WTC11 (cell line): ENCODE results near the gene GOLGA6C.
"Not testable (repeated sequence)": the region's sequence is repeated elsewhere in the genome, so short reads cannot be mapped to it uniquely, and the experiment has no call there.

Source experiments
- CREB1 ChIP-seq: sonication (generic); formaldehyde crosslinking; IDR thresholded peaks from 2 replicates; pipeline ENCODE4 v1.8.0; 2023; ENCODE audit warnings: mild to moderate bottlenecking, missing genetic modification reagents
- ELF4 ChIP-seq: sonication (generic); formaldehyde crosslinking; IDR thresholded peaks from 2 replicates; pipeline ENCODE4 v1.8.1; 2022; ENCODE audit warnings: low read depth, mild to moderate bottlenecking, moderate library complexity, missing genetic modification reagents
- FOXP1 ChIP-seq: sonication (generic); formaldehyde crosslinking; IDR thresholded peaks from 2 replicates; pipeline ENCODE4 v1.8.0; 2022; ENCODE audit warnings: missing genetic modification reagents, mild to moderate bottlenecking, moderate library complexity, borderline replicate concordance
- MYBL2 ChIP-seq: sonication (generic); formaldehyde crosslinking; IDR thresholded peaks from 2 replicates; pipeline ENCODE4 v1.8.1; 2023; ENCODE audit warnings: mild to moderate bottlenecking, moderate library complexity, missing genetic modification reagents
- ZNF138 ChIP-seq: sonication (generic); formaldehyde crosslinking; conservative IDR thresholded peaks from 2 replicates; pipeline ENCODE4 v1.8.1; 2022; ENCODE audit warnings: mild to moderate bottlenecking, moderate library complexity, missing genetic modification reagents
- TF ChIP-seq, protein P1 (sequence below): fragments of 200-600 bp; IDR thresholded peaks from 2 replicates; pipeline ENCODE4 v1.8.0; 2022; ENCODE audit warnings: antibody characterized with exemption
- TF ChIP-seq, protein P2 (sequence below): sonication (generic); formaldehyde crosslinking; IDR thresholded peaks from 2 replicates; pipeline ENCODE4 v1.8.0; 2022; ENCODE audit warnings: mild to moderate bottlenecking, missing genetic modification reagents
- TF ChIP-seq, protein P3 (sequence below): sonication (generic); formaldehyde crosslinking; IDR thresholded peaks from 2 replicates; pipeline ENCODE4 v1.8.0; 2022; ENCODE audit warnings: mild to moderate bottlenecking, missing genetic modification reagents
- TF ChIP-seq, protein P4 (sequence below): sonication (generic); formaldehyde crosslinking; IDR thresholded peaks from 2 replicates; pipeline ENCODE4 v1.8.0; 2022; ENCODE audit warnings: mild to moderate bottlenecking, missing genetic modification reagents

DNA sequence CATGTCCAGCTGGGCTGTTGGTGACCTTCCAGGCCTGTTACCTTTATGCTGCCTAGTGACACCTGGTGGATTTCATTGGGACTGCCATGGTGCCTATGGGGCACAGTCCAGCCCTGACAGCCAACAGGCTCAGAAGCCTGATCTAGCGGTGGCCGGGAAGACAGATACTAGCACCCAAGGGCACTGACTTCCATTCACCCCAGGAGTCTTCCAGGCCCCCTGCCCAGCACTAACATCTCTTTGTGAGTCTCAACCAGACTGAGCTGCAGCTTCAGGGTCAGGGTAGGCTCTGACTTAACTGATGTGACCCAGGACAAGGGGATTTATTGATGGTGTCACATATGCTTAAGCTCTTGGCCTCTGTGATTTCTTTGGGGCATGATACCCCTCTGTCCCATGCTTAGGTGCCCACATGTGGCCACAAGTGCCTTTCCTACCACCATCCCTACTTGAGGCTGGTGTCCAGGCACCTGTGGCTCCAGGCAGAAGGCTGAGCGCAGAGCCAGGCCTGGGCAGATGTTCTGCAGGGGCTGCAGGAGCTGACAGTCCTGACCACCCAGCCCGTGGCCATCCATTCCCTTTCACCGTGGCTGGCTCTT lies 16.5 kb downstream of the GOLGA6C start:
- TF ChIP-seq, protein P1, sequence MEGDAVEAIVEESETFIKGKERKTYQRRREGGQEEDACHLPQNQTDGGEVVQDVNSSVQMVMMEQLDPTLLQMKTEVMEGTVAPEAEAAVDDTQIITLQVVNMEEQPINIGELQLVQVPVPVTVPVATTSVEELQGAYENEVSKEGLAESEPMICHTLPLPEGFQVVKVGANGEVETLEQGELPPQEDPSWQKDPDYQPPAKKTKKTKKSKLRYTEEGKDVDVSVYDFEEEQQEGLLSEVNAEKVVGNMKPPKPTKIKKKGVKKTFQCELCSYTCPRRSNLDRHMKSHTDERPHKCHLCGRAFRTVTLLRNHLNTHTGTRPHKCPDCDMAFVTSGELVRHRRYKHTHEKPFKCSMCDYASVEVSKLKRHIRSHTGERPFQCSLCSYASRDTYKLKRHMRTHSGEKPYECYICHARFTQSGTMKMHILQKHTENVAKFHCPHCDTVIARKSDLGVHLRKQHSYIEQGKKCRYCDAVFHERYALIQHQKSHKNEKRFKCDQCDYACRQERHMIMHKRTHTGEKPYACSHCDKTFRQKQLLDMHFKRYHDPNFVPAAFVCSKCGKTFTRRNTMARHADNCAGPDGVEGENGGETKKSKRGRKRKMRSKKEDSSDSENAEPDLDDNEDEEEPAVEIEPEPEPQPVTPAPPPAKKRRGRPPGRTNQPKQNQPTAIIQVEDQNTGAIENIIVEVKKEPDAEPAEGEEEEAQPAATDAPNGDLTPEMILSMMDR: peak; percentile 88
- not testable (repeated sequence) for TF ChIP-seq CREB1 (CRISPR knock-in tag); FOXP1; MYBL2 (CRISPR knock-in tag); ZNF138 (CRISPR knock-in tag); ELF4 (CRISPR knock-in tag)
- TF ChIP-seq, protein P2, sequence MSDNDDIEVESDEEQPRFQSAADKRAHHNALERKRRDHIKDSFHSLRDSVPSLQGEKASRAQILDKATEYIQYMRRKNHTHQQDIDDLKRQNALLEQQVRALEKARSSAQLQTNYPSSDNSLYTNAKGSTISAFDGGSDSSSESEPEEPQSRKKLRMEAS (CRISPR knock-in tag): not testable (repeated sequence)
- TF ChIP-seq, protein P3, sequence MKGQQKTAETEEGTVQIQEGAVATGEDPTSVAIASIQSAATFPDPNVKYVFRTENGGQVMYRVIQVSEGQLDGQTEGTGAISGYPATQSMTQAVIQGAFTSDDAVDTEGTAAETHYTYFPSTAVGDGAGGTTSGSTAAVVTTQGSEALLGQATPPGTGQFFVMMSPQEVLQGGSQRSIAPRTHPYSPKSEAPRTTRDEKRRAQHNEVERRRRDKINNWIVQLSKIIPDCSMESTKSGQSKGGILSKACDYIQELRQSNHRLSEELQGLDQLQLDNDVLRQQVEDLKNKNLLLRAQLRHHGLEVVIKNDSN (CRISPR knock-in tag): not testable (repeated sequence)
- TF ChIP-seq, protein P4, sequence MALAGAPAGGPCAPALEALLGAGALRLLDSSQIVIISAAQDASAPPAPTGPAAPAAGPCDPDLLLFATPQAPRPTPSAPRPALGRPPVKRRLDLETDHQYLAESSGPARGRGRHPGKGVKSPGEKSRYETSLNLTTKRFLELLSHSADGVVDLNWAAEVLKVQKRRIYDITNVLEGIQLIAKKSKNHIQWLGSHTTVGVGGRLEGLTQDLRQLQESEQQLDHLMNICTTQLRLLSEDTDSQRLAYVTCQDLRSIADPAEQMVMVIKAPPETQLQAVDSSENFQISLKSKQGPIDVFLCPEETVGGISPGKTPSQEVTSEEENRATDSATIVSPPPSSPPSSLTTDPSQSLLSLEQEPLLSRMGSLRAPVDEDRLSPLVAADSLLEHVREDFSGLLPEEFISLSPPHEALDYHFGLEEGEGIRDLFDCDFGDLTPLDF (CRISPR knock-in tag): not testable (repeated sequence)
